Measurements from ENCODE around the gene NPIPA1. TPM values are rescaled to one million over a fixed set of nuclear protein-coding genes. Genes with fewer than 3 reads are reported as not detected.
"Not testable (repeated sequence)": the region's sequence is repeated elsewhere in the genome, so short reads cannot be mapped to it uniquely, and the experiment has no call there.

The NPIPA1 gene
- 91.0 and 93.1 TPM in 2 replicates for total RNA-seq (2022)
- Bru-seq, nascent RNA, result percentile 49 among the genes with signal in this experiment
- BruChase-seq, experiment 1, labeled RNA remaining after a 2-hour chase, result percentile 58 among the genes with signal in this experiment
- BruChase-seq, experiment 2, labeled RNA remaining after a 6-hour chase, result percentile 69 among the genes with signal in this experiment
- long read RNA-seq, partial matches to known transcripts, result 5 of 15 reads
- long read RNA-seq, other reads (novel, unspliced or antisense), result 10 of 15 reads

- H3K9me3 ChIP-seq; H3K4me3 Mint-ChIP-seq (ENCODE audit: unreplicated experiment); POLR2A ChIA-PET; H3K27me3 Mint-ChIP-seq (ENCODE audit: insufficient read depth, unreplicated experiment); H3K36me3 Mint-ChIP-seq (ENCODE audit: insufficient read depth, unreplicated experiment); DNase-seq; H3K4me3 ChIP-seq (ENCODE audit: low read depth, low read length); H3K4me1 ChIP-seq; H3K27ac Mint-ChIP-seq (ENCODE audit: unreplicated experiment); H3K4me1 Mint-ChIP-seq (ENCODE audit: low read depth, unreplicated experiment); BruUV-seq (replicated peaks); H3K36me3 ChIP-seq (ENCODE audit: control insufficient read depth, insufficient read depth, low read length); CTCF ChIA-PET; H3K27me3 ChIP-seq (replicated peaks; ENCODE audit: control insufficient read depth, insufficient read depth, low read length); H3K9me3 Mint-ChIP-seq (ENCODE audit: unreplicated experiment); intact Hi-C loops (cut with micrococcal nuclease; ENCODE audit: unreplicated experiment): not testable (repeated sequence)
Measured at GRCh38 chr16:14937143-14937542, at the start of gene NPIPA1. TSS of gene NPIPA1 (plus strand) at chr16:14937443. CDS start at chr16:14937443, 0 bp downstream.

DNA sequence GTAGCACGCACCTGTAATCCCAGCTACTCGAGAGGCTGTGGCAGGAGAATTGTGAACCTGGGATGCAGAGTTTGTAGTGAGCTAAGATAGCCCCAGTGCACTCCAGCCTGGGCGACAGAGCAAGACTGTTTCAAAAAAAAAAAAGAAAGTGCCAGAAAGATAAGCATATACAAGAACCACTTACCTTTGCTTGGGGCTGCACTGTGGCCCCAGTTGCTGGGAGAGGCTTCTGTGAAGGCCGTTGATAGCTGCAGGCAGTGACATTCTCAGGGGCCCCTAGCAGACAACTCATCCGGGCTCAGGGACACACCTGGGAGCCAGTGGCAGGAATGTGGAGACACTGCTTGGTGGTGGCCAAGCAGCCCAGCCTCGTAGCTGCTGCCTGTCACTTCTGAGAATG is 45.1 kb upstream of the NPIPA1 start:
- peak in 1 of 2 experiments; percentile 9 for DNase-seq
- POLR2A ChIA-PET; H3K9me3 Mint-ChIP-seq (ENCODE audit: unreplicated experiment); H3K4me1 ChIP-seq; BruUV-seq (replicated peaks); H3K27me3 ChIP-seq (replicated peaks; ENCODE audit: control insufficient read depth, insufficient read depth, low read length); CTCF ChIA-PET; H3K36me3 Mint-ChIP-seq (ENCODE audit: insufficient read depth, unreplicated experiment); H3K9me3 ChIP-seq; H3K4me1 Mint-ChIP-seq (ENCODE audit: low read depth, unreplicated experiment); H3K27me3 Mint-ChIP-seq (ENCODE audit: insufficient read depth, unreplicated experiment); H3K36me3 ChIP-seq (ENCODE audit: control insufficient read depth, insufficient read depth, low read length); H3K4me3 ChIP-seq (ENCODE audit: low read depth, low read length); intact Hi-C loops (cut with micrococcal nuclease; ENCODE audit: unreplicated experiment); H3K4me3 Mint-ChIP-seq (ENCODE audit: unreplicated experiment); H3K27ac Mint-ChIP-seq (ENCODE audit: unreplicated experiment): not testable (repeated sequence)

DNA sequence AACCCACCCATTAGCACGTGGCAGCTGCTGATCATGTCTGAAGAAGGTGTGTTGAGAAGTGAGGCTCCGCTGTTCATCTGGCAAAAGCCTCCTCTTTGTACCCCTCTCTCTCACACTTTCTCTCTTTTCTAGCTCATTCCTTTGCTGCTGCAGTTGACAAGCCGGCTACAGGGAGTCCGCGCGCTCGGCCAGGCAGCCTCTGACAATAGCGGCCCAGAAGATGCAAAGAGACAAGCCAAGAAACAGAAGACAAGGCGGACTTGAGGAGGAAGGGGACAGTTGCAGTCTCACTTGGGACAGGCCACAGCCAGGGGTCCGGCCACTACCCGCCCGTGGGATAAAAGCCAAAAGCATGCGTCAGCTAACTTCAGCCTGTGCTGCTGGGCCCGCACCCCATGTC is 41.9 kb upstream of the NPIPA1 start:
- H3K4me1 Mint-ChIP-seq (ENCODE audit: low read depth, unreplicated experiment); H3K4me3 Mint-ChIP-seq (ENCODE audit: unreplicated experiment); H3K9me3 Mint-ChIP-seq (ENCODE audit: unreplicated experiment); H3K4me3 ChIP-seq (ENCODE audit: low read depth, low read length); H3K36me3 Mint-ChIP-seq (ENCODE audit: insufficient read depth, unreplicated experiment); BruUV-seq (replicated peaks); H3K27ac Mint-ChIP-seq (ENCODE audit: unreplicated experiment); H3K36me3 ChIP-seq (ENCODE audit: control insufficient read depth, insufficient read depth, low read length); H3K9me3 ChIP-seq; CTCF ChIA-PET; H3K27me3 ChIP-seq (replicated peaks; ENCODE audit: control insufficient read depth, insufficient read depth, low read length); DNase-seq; H3K4me1 ChIP-seq; H3K27me3 Mint-ChIP-seq (ENCODE audit: insufficient read depth, unreplicated experiment); POLR2A ChIA-PET; intact Hi-C loops (cut with micrococcal nuclease; ENCODE audit: unreplicated experiment): not testable (repeated sequence)

DNA sequence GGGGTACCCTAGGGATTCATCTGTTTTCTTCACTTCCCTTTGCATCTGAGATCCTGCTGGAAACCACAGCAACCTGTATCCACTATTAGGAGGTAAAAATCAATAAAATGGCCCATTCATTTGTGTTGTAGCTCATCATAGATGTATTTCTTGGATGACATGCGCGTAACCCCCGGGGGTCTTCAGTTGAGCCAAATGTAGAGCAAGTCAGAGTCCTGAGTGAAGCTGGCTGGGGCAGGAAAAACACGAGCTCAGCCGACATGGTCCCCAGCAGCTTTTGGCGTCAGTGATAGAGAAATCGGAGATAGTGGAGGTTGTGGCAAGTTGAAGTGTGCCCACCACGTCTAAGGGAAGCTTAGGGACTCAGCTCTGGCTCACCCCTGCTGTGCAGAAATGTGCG is 41.2 kb upstream of the NPIPA1 start:
- H3K4me1 Mint-ChIP-seq (ENCODE audit: low read depth, unreplicated experiment); CTCF ChIA-PET; H3K36me3 ChIP-seq (ENCODE audit: control insufficient read depth, insufficient read depth, low read length); H3K27me3 ChIP-seq (replicated peaks; ENCODE audit: control insufficient read depth, insufficient read depth, low read length); H3K36me3 Mint-ChIP-seq (ENCODE audit: insufficient read depth, unreplicated experiment); H3K27me3 Mint-ChIP-seq (ENCODE audit: insufficient read depth, unreplicated experiment); H3K4me3 ChIP-seq (ENCODE audit: low read depth, low read length); H3K27ac Mint-ChIP-seq (ENCODE audit: unreplicated experiment); BruUV-seq (replicated peaks); H3K4me1 ChIP-seq; H3K4me3 Mint-ChIP-seq (ENCODE audit: unreplicated experiment); H3K9me3 Mint-ChIP-seq (ENCODE audit: unreplicated experiment); H3K9me3 ChIP-seq; intact Hi-C loops (cut with micrococcal nuclease; ENCODE audit: unreplicated experiment); DNase-seq; POLR2A ChIA-PET: not testable (repeated sequence)

DNA sequence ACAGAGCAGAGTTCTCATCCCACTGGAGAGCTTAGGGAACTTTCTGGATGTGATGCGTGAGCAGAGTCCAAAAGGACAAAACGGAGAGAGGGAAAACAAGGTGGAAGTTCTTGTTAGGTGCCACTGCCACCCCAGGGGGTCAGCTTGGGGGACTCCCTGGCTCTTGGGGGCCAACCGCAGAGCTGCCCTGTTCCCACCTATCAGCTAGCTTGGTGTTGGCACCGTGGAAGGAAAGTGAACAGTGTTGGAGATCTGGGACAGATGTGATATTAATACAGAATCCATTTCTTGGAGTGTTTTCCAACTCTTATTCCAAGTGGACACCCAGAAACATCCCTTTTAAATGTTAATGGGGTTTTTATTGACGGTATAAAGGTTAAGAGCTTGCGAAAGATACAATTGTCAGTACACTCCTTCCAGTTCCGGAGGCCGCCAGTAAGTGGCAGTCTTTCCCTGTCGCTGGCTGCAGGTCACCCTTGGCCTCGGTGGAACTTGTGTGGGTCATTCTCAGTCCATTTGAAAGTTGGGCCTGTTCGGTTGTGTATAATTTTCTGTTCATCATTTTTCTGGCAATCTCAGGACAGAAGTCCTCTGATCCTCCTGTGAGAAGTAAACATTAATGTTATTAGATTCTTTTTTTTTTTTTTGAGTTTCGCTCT is 40.1 kb upstream of the NPIPA1 start:
- intact Hi-C loops (cut with micrococcal nuclease; ENCODE audit: unreplicated experiment); H3K27me3 Mint-ChIP-seq (ENCODE audit: insufficient read depth, unreplicated experiment); H3K4me3 ChIP-seq (ENCODE audit: low read depth, low read length); H3K36me3 Mint-ChIP-seq (ENCODE audit: insufficient read depth, unreplicated experiment); H3K4me1 ChIP-seq; POLR2A ChIA-PET; H3K9me3 Mint-ChIP-seq (ENCODE audit: unreplicated experiment); H3K27me3 ChIP-seq (replicated peaks; ENCODE audit: control insufficient read depth, insufficient read depth, low read length); CTCF ChIA-PET; H3K36me3 ChIP-seq (ENCODE audit: control insufficient read depth, insufficient read depth, low read length); DNase-seq; BruUV-seq (replicated peaks); H3K4me3 Mint-ChIP-seq (ENCODE audit: unreplicated experiment); H3K27ac Mint-ChIP-seq (ENCODE audit: unreplicated experiment); H3K9me3 ChIP-seq; H3K4me1 Mint-ChIP-seq (ENCODE audit: low read depth, unreplicated experiment): not testable (repeated sequence)

GRCh38 chr16:14898162-14898561 is 39.1 kb upstream of the NPIPA1 start:
- H3K27ac Mint-ChIP-seq (ENCODE audit: unreplicated experiment); H3K27me3 Mint-ChIP-seq (ENCODE audit: insufficient read depth, unreplicated experiment); H3K27me3 ChIP-seq (replicated peaks; ENCODE audit: control insufficient read depth, insufficient read depth, low read length); DNase-seq; H3K4me3 Mint-ChIP-seq (ENCODE audit: unreplicated experiment); H3K9me3 ChIP-seq; H3K36me3 Mint-ChIP-seq (ENCODE audit: insufficient read depth, unreplicated experiment); H3K36me3 ChIP-seq (ENCODE audit: control insufficient read depth, insufficient read depth, low read length); H3K9me3 Mint-ChIP-seq (ENCODE audit: unreplicated experiment); H3K4me1 Mint-ChIP-seq (ENCODE audit: low read depth, unreplicated experiment); intact Hi-C loops (cut with micrococcal nuclease; ENCODE audit: unreplicated experiment); BruUV-seq (replicated peaks); H3K4me3 ChIP-seq (ENCODE audit: low read depth, low read length); H3K4me1 ChIP-seq; CTCF ChIA-PET; POLR2A ChIA-PET: not testable (repeated sequence)

DNA sequence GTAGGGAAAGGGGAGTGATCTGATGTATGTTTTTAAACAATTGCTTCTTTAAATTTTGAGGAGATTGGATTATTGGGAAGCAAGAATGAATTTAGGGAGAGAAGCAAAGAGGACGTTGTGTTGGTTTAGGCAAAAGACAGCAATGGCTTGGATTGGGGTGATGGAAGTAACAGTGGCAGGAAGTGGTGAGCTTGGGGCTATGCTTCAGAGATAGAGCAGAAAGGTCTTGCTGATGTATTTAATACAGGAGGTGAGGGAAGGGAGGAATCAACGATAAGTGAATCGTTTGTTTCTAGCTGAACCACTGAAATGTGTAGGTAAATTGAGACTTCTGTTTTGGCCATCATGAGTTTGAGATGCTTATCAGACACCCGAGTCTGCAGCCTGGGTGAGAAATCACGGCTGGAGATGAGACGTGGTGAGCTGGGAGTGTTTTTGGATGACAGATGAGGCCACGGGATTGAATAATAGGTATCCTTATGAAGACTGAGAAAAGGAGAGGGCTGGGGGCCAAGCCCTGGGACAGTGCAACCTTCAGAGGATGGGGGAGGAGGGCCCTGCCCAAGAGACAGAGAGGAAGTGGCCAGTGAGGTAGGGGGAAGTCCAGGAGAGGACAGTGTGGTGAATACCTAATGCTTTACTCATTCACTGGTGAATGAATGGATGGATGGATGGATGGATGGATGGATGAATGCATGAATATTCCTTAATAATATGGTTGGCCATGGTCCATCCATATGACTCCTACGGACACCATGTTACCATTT is 33.9 kb upstream of the NPIPA1 start:
- H3K27ac Mint-ChIP-seq (ENCODE audit: unreplicated experiment); H3K36me3 ChIP-seq (ENCODE audit: control insufficient read depth, insufficient read depth, low read length); intact Hi-C loops (cut with micrococcal nuclease; ENCODE audit: unreplicated experiment); CTCF ChIA-PET; BruUV-seq (replicated peaks); H3K9me3 Mint-ChIP-seq (ENCODE audit: unreplicated experiment); H3K4me1 ChIP-seq; DNase-seq; H3K36me3 Mint-ChIP-seq (ENCODE audit: insufficient read depth, unreplicated experiment); H3K4me3 Mint-ChIP-seq (ENCODE audit: unreplicated experiment); POLR2A ChIA-PET; H3K4me1 Mint-ChIP-seq (ENCODE audit: low read depth, unreplicated experiment); H3K27me3 ChIP-seq (replicated peaks; ENCODE audit: control insufficient read depth, insufficient read depth, low read length); H3K27me3 Mint-ChIP-seq (ENCODE audit: insufficient read depth, unreplicated experiment); H3K9me3 ChIP-seq; H3K4me3 ChIP-seq (ENCODE audit: low read depth, low read length): not testable (repeated sequence)
